ENCODE data around the gene HOXC9.

DNA sequence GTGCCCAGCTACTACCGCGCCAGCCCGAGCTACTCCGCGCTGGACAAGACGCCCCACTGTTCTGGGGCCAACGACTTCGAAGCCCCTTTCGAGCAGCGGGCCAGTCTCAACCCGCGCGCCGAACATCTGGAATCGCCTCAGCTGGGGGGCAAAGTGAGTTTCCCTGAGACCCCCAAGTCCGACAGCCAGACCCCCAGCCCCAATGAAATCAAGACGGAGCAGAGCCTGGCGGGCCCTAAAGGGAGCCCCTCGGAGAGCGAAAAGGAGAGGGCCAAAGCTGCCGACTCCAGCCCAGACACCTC, 14.3 kb upstream of the HOXC9 start:
- no peak for TF ChIP-seq EZH2phosphoT487 (conservative IDR thresholded peaks at IDR 0.05; ENCODE audit: low read length)
- TF ChIP-seq, protein P1, sequence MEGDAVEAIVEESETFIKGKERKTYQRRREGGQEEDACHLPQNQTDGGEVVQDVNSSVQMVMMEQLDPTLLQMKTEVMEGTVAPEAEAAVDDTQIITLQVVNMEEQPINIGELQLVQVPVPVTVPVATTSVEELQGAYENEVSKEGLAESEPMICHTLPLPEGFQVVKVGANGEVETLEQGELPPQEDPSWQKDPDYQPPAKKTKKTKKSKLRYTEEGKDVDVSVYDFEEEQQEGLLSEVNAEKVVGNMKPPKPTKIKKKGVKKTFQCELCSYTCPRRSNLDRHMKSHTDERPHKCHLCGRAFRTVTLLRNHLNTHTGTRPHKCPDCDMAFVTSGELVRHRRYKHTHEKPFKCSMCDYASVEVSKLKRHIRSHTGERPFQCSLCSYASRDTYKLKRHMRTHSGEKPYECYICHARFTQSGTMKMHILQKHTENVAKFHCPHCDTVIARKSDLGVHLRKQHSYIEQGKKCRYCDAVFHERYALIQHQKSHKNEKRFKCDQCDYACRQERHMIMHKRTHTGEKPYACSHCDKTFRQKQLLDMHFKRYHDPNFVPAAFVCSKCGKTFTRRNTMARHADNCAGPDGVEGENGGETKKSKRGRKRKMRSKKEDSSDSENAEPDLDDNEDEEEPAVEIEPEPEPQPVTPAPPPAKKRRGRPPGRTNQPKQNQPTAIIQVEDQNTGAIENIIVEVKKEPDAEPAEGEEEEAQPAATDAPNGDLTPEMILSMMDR (IDR thresholded peaks at IDR 0.05; ENCODE audit: insufficient read depth, low read length, poor library complexity, severe bottlenecking), result no peak
